ENCODE measurements around the gene VTI1A.
"Not testable (repeated sequence)": the region's sequence is repeated elsewhere in the genome, so short reads cannot be mapped to it uniquely, and the experiment has no call there.

The VTI1A gene

GRCh38 chr10:112723876-112724275 lies 276.9 kb downstream of the VTI1A start:
- DNase-seq (ENCODE audit: low read depth), result no peak

- DNase-seq (ENCODE audit: low read depth), result no peak
Measured at GRCh38 chr10:112724404-112724991, 277.5 kb downstream of the VTI1A start.

- no peak for DNase-seq (ENCODE audit: low read depth)
Measured at GRCh38 chr10:112728118-112728883, 281.3 kb downstream of the VTI1A start.

- DNase-seq (ENCODE audit: low read depth), result no peak
Measured at GRCh38 chr10:112728997-112729396, 282.0 kb downstream of the VTI1A start.

- not testable (repeated sequence) for DNase-seq (ENCODE audit: low read depth)
Measured at GRCh38 chr10:112731450-112731849, 284.4 kb downstream of the VTI1A start.

GRCh38 chr10:112732277-112732921 lies 285.4 kb downstream of the VTI1A start:
- no peak for DNase-seq (ENCODE audit: low read depth)

GRCh38 chr10:112735041-112735695 lies 288.2 kb downstream of the VTI1A start:
- DNase-seq (ENCODE audit: low read depth), result no peak

GRCh38 chr10:112738606-112739591 lies 291.9 kb downstream of the VTI1A start:
- DNase-seq (ENCODE audit: low read depth), result no peak

- DNase-seq (ENCODE audit: low read depth), result no peak
Measured at GRCh38 chr10:112739592-112740353, 292.8 kb downstream of the VTI1A start.

- no peak for DNase-seq (ENCODE audit: low read depth)
Measured at GRCh38 chr10:112741830-112742402, 294.9 kb downstream of the VTI1A start.

- no peak for DNase-seq (ENCODE audit: low read depth)
Measured at GRCh38 chr10:112744181-112745096, 297.4 kb downstream of the VTI1A start.

GRCh38 chr10:112746329-112746728 lies 299.3 kb downstream of the VTI1A start:
- no peak for DNase-seq (ENCODE audit: low read depth)

GRCh38 chr10:112750427-112751167 lies 303.6 kb downstream of the VTI1A start:
- no peak for DNase-seq (ENCODE audit: low read depth)

- DNase-seq (ENCODE audit: low read depth), result no peak
Measured at GRCh38 chr10:112751651-112752050, 304.6 kb downstream of the VTI1A start.

- DNase-seq (ENCODE audit: low read depth), result no peak
Measured at GRCh38 chr10:112752288-112752687, 305.3 kb downstream of the VTI1A start.

- no peak for DNase-seq (ENCODE audit: low read depth)
Measured at GRCh38 chr10:112753961-112754411, 307.0 kb downstream of the VTI1A start.

GRCh38 chr10:112755446-112756234 lies 308.6 kb downstream of the VTI1A start:
- no peak for DNase-seq (ENCODE audit: low read depth)

GRCh38 chr10:112756235-112756527 lies 309.2 kb downstream of the VTI1A start:
- DNase-seq (ENCODE audit: low read depth), result no peak

Measured in stimulated activated CD4-positive, alpha-beta T cell treated with anti-CD3 and anti-CD28 coated beads, Interleukin-2, amount 100 ng/mL, for 4 hours (primary cell).